ENCODE results near the gene RNU5B-1. TPM values are rescaled to one million over a fixed set of nuclear protein-coding genes. Genes with fewer than 3 reads are reported as not detected.
A peak's percentile ranks its signal among the peaks of the same experiment; 100 is the strongest.

Gene RNU5B-1
- total and polyA plus RNA-seq, 9 of the 15 experiments (the other 6 are each of a cell fraction or from before 2014, with no cell fraction given) = 14.2 TPM; not detected in 8

DNA sequence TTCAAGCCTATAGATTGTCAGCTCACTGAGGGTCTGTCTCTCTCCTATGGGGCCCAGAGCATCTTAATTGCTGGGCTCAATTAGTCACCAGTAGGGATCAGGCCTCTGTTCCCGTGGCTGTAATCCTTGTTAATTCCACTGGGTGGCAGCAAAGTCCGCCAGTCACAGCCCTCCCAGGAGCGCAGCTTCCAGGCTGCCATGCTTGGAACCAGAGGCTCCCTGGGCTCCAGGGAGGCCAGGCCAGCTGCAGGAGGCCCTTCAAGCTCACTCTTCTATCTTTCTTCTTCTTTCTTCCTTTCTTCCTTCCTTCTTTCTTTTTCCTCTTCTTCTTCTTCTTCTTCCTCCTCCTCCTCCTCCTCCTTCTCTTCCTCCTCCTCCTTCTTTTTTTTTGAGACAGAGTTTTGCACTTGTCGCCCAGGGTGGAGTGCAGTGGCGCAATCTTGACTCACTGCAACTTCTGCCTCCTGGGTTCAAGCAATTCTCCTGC, 14.4 kb downstream of the RNU5B-1 start (continued):
- TF ChIP-seq, protein P1, sequence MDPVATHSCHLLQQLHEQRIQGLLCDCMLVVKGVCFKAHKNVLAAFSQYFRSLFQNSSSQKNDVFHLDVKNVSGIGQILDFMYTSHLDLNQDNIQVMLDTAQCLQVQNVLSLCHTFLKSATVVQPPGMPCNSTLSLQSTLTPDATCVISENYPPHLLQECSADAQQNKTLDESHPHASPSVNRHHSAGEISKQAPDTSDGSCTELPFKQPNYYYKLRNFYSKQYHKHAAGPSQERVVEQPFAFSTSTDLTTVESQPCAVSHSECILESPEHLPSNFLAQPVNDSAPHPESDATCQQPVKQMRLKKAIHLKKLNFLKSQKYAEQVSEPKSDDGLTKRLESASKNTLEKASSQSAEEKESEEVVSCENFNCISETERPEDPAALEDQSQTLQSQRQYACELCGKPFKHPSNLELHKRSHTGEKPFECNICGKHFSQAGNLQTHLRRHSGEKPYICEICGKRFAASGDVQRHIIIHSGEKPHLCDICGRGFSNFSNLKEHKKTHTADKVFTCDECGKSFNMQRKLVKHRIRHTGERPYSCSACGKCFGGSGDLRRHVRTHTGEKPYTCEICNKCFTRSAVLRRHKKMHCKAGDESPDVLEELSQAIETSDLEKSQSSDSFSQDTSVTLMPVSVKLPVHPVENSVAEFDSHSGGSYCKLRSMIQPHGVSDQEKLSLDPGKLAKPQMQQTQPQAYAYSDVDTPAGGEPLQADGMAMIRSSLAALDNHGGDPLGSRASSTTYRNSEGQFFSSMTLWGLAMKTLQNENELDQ (CRISPR knock-in tag; IDR thresholded peaks at IDR 0.05; ENCODE audit: borderline replicate concordance) = no peak
- TF ChIP-seq TOE1 (IDR thresholded peaks at IDR 0.05; ENCODE audit: borderline replicate concordance) (0 out of 2 replicates have a peak, but pooled peaks have one; percentile 32), TOE1 (CRISPR knock-in tag; IDR thresholded peaks at IDR 0.05; ENCODE audit: borderline replicate concordance, low read depth) (no peak), ZFX (CRISPR knock-in tag; IDR thresholded peaks at IDR 0.05) (peak; percentile 21), ZFP36 (IDR thresholded peaks at IDR 0.05; ENCODE audit: low read depth, low read length, partially characterized antibody) (peak; percentile 8), GATA2 (CRISPR knock-in tag; IDR thresholded peaks at IDR 0.05) (no peak), SRSF9 (IDR thresholded peaks at IDR 0.05; ENCODE audit: borderline replicate concordance, low read depth, low read length) (no peak), JUN (IDR thresholded peaks at IDR 0.05; ENCODE audit: borderline replicate concordance, low read depth, low read length) (0 out of 2 replicates have a peak, but pooled peaks have one; percentile 31), JUN (CRISPR knock-in tag; IDR thresholded peaks at IDR 0.05; ENCODE audit: borderline replicate concordance) (no peak), BACH1 (tag; IDR thresholded peaks at IDR 0.05) (no peak), THRAP3 (IDR thresholded peaks at IDR 0.05; ENCODE audit: borderline replicate concordance) (peak; percentile 75; the same call in 1 of the 2 replicates), HNRNPK (IDR thresholded peaks at IDR 0.05; ENCODE audit: low read depth, low read length, poor library complexity, severe bottlenecking) (no peak), SUPT5H (IDR thresholded peaks at IDR 0.05) (no peak), ARNT (IDR thresholded peaks at IDR 0.05) (no peak), MTA1 (IDR thresholded peaks at IDR 0.05; ENCODE audit: borderline replicate concordance) (peak; percentile 71; the same call in 1 of the 2 replicates), RBM17 (IDR thresholded peaks at IDR 0.05; ENCODE audit: borderline replicate concordance, low read depth, low read length) (no peak), PRMT5 (CRISPR knock-in tag; IDR thresholded peaks at IDR 0.05) (no peak), ZBED1 (IDR thresholded peaks at IDR 0.05) (no peak), ZNF311 (CRISPR knock-in tag; IDR thresholded peaks at IDR 0.05) (no peak)
- TF ChIP-seq, protein P2, sequence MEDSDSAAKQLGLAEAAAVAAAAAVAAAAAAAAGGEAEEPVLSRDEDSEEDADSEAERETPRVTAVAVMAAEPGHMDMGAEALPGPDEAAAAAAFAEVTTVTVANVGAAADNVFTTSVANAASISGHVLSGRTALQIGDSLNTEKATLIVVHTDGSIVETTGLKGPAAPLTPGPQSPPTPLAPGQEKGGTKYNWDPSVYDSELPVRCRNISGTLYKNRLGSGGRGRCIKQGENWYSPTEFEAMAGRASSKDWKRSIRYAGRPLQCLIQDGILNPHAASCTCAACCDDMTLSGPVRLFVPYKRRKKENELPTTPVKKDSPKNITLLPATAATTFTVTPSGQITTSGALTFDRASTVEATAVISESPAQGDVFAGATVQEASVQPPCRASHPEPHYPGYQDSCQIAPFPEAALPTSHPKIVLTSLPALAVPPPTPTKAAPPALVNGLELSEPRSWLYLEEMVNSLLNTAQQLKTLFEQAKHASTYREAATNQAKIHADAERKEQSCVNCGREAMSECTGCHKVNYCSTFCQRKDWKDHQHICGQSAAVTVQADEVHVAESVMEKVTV (CRISPR knock-in tag; IDR thresholded peaks at IDR 0.05) = peak; percentile 92
- TF ChIP-seq, protein P3, sequence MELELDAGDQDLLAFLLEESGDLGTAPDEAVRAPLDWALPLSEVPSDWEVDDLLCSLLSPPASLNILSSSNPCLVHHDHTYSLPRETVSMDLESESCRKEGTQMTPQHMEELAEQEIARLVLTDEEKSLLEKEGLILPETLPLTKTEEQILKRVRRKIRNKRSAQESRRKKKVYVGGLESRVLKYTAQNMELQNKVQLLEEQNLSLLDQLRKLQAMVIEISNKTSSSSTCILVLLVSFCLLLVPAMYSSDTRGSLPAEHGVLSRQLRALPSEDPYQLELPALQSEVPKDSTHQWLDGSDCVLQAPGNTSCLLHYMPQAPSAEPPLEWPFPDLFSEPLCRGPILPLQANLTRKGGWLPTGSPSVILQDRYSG (tag; conservative IDR thresholded peaks at IDR 0.05; ENCODE audit: low read depth) = no peak
- TF ChIP-seq, protein P4, sequence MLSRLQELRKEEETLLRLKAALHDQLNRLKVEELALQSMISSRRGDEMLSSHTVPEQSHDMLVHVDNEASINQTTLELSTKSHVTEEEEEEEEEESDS (CRISPR knock-in tag; IDR thresholded peaks at IDR 0.05) = no peak
- TF ChIP-seq, protein P5, sequence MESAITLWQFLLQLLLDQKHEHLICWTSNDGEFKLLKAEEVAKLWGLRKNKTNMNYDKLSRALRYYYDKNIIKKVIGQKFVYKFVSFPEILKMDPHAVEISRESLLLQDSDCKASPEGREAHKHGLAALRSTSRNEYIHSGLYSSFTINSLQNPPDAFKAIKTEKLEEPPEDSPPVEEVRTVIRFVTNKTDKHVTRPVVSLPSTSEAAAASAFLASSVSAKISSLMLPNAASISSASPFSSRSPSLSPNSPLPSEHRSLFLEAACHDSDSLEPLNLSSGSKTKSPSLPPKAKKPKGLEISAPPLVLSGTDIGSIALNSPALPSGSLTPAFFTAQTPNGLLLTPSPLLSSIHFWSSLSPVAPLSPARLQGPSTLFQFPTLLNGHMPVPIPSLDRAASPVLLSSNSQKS (CRISPR knock-in tag; IDR thresholded peaks at IDR 0.05) = no peak

Data from K562 (cell line).